GM18951 (cell line): ENCODE data around the gene ABCB1.

Experiments
- POLR2A ChIP-seq: IDR thresholded peaks from 4 replicates; pipeline ENCODE4 v1.6.1; 2011; ENCODE audit warnings: mild to moderate bottlenecking; ENCODE audit not compliant: insufficient read length, insufficient read depth; ENCODE audit errors: extremely low read depth
- in situ Hi-C: fragments of 300-500 bp; cut with MboI; formaldehyde crosslinking; loops from one replicate; pipeline ENCODE4 v1.12.0; 2022; ENCODE audit warnings: low sequenced_read_pairs, mixed read lengths, inconsistent platforms; ENCODE audit not compliant: unreplicated experiment

Gene ABCB1

DNA sequence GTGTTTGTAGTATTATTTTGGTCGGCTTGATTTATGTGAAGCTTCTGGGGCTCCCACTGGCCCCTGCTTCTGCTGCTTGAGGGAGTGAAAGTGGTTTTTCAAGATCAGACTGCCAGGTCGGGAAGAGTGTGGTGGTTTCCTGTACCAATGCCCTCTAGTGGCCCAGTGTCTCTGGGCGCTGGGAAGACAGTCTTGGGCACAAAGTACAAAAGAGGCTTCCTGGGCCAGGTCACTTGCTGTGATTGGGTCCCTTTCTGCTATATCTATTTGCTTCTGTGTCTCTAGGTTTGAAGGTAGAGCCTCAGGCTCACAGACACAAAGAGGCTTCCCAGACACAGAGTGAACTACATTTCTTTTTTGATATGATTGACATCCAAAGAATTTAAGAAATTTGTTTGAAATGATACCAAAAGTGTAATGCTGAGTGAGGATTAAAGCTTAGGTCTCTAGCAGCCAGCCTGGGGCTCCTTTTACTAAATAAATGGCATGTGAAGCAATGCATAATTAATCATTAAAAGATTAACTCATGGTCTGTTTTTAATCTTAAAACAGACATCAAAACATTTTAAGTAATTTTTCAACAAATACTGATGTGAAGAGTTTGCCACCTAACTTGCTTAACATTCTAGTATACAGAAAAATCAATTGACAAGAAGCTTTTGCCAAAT is 36.3 kb downstream of the ABCB1 start:
- in situ Hi-C loops: no loop called here
- no peak for TF ChIP-seq POLR2A

DNA sequence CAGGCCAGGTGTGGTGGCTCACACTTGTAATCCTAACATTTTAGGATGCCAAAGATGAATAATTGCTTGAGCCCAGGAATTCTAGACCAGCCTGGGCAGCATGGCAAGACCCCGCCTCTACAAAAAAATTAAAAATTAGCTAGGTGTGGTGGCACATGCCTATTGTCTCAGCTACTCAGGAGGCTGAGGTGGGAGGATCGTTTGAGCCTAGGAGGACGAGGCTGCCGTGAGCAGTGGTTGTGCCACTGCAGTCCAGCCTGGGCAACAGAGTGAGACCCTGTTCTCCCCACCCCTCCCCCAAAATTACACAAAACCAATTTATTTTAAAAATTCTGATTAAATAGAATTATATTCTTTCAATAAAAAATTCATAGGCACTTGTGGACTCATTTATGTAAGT is 39.0 kb downstream of the ABCB1 start:
- no peak for TF ChIP-seq POLR2A
- in situ Hi-C loops: no loop called here

- in situ Hi-C loops: no loop called here
- TF ChIP-seq POLR2A: no peak
These were observed 39.6 kb downstream of the ABCB1 start for GRCh38 chr7:87561102-87561501.

DNA sequence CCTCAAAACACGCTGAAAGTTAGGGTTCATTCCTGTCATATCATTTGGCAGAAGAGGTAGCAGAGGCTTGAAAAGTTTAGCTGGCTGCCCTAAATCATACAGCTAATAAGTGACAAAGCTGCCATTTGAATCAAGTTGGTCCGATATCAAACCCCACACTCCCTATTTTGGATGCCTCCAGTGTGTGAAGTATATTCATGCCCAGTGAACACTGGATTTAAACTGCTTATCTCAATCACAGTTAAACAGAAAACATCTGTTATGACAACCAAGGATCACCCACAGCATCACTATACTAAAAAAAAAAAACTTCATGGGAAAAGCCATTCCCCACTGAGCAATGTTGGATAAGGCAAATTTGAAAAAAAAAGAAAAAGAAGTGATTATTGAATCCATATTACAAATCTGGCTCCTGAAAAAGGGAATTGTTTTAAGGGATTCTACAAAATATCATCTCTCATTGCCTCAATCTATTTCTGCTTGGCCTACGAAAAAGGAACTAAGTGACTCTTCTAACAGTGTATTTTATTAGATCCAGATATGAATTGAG is 48.3 kb downstream of the ABCB1 start:
- in situ Hi-C loops: no loop called here
- no peak for TF ChIP-seq POLR2A

DNA sequence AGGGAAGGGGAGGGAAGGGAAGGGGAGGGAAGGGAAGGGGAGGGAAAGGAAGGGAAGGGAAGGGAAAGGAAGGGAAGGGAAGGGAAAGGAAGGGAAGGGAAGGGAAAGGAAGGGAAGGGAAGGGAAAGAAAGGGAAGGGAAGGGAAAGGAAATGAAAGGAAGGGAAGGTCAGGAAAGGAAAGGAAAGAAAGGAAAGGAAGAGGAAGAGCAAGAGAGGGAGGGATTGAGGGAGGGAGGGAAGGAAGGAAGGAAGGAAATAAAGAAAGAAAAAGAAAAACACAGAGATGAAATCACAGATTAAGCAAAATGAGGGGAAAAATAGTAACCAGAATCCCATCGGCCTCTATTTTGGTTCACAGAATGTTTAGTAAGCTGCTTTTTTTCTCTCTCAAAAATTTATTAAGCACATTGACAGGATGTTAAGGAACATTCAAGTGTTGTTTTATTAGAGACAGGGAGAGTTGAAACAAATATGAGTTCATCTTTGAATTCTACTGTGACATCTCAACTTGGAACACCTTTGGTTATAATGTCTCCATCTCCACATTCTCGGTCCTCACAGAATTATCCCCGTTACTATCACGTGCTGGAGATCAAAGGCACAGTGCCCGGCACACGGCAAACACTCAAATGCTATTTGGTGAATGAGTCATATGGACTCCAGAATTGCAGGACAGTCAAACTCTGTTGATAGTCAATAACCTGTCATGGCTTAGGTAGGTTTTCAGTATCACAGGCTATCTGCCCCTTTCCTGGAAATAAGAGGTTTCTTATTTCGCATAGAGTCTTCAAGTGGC is 52.4 kb downstream of the ABCB1 start:
- no peak for TF ChIP-seq POLR2A
- in situ Hi-C loops: no loop called here

GRCh38 chr7:87545760-87546159 is 54.9 kb downstream of the ABCB1 start:
- no peak for TF ChIP-seq POLR2A
- in situ Hi-C loops: no loop called here

DNA sequence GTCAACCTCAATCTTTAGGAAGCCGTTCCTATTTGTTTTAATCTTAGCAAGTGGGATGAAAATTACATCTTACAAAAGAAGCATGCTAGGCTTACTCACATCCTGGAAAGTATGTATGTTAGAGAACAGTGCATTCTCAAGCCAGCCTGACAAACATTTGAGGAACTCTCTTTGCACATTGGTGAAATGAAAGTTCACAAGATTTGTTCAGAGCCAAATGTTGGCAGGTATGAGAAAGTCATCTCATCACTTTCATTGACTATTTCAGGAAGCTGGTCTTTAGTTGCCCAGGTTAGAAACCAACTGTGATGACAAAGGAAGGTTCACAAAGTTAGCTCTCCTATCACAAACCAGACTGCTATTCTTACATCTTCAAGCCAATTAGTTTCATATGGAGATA is 57.1 kb downstream of the ABCB1 start:
- in situ Hi-C loops: no loop called here
- TF ChIP-seq POLR2A: no peak

DNA sequence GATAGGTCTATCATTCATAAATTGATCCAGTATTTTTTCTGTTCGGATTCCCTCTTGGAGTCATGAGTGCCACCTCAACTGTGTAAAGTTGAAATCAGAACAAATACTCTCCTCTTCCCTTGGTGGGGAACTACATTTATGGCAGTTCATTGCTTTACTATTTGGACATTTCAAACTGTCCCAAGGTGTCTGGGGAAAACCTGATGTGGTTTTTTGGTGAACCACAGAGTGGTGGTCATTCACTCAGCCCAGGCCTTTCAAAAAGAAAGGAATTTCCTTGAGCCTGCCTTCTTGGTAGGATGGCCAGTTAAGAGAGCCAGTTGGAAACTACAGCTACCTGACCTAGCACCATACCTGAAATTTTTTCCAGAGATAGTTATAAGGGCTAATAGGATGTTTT is 59.0 kb downstream of the ABCB1 start:
- no peak for TF ChIP-seq POLR2A
- in situ Hi-C loops: no loop called here

- no peak for TF ChIP-seq POLR2A
- in situ Hi-C loops: no loop called here
These were observed 62.6 kb downstream of the ABCB1 start for GRCh38 chr7:87538052-87538451.

DNA sequence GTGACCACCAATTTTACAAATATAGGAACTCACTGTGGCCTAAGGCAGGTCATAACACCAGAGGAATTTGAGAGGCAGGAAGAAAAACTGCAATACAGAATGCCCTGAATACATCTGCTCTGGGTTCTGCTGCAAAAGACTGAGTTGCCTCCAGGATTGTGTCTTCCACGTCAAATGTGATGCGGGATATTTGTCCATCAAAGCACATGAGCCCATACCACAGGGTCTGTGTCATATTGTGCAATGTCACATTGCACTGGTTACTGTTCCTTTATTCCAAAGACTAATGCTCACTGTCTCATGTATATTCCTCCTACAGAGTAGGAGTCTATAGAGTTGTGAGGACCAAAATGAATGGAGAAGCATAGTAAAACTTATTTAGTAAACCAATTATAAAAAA is 66.6 kb downstream of the ABCB1 start:
- in situ Hi-C loops: no loop called here

GRCh38 chr7:87530126-87530525 is 70.6 kb downstream of the ABCB1 start:
- no peak for TF ChIP-seq POLR2A
- in situ Hi-C loops: no loop called here

More for the DNA sequence above, 66.6 kb downstream of the ABCB1 start:
- TF ChIP-seq POLR2A: no peak

- no peak for TF ChIP-seq POLR2A
- in situ Hi-C loops: no loop called here
These were observed 72.0 kb downstream of the ABCB1 start for GRCh38 chr7:87528730-87529129.

DNA sequence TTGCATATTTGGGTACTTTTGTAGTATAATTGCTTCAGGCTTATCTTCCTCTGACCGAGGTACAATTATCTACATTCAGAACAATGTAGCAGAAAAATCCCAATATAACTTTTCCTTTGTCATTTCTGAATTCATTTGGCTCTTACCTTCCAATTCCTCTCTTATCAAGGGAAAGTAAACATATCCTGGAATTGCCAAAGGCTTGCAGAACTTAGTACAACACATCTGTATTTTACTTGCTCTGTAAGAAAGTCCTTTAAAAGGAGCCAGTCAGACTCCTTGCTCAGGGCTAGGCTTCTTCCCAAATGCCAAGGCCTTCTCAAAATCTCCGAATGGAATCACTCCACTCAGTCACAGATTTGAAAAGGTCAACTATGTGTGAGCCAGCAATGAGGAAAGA is 81.9 kb downstream of the ABCB1 start:
- in situ Hi-C loops: no loop called here

GRCh38 chr7:87517891-87518290 is 82.8 kb downstream of the ABCB1 start:
- in situ Hi-C loops: no loop called here
- no peak for TF ChIP-seq POLR2A

More for the DNA sequence above, 81.9 kb downstream of the ABCB1 start:
- no peak for TF ChIP-seq POLR2A
